Caki2 (cell line): ENCODE results near the gene ANXA3. TPM values are rescaled to one million over a fixed set of nuclear protein-coding genes. Genes with fewer than 3 reads are reported as not detected.

Source experiments
- DNase-seq: peaks from one replicate; pipeline ENCODE4 v3.0.0-alpha.2; 2015; ENCODE audit warnings: low read depth
- in situ Hi-C: cut with HindIII; loops from 2 replicates; pipeline ENCODE4 v1.10.0; 2016; ENCODE audit warnings: low sequenced_read_pairs, low pct_unique_long_range_greater_than_20kb, mixed read lengths
- total RNA-seq: library from RNA; depleted of rRNA; stranded (reverse); fragments of >200 nt; shearing (Covaris generic); gene quantifications from 2 replicates; pipeline ENCODE4 v1.2.3, GENCODE V29; 2014; ENCODE audit warnings: low replicate concordance

ANXA3 gene
- total RNA-seq, 1 experiment from 2014 or later, result 64.7 TPM

- peak; percentile 75 for DNase-seq
- in situ Hi-C loops, result no loop called here
Observed at GRCh38 chr4:78627046-78627965, 75.7 kb downstream of the ANXA3 start.

GRCh38 chr4:78627966-78628678, 76.6 kb downstream of the ANXA3 start:
- peak; percentile 25 for DNase-seq
- in situ Hi-C loops, result no loop called here

- in situ Hi-C loops, result no loop called here
- no peak for DNase-seq
Observed at GRCh38 chr4:78629991-78630541, 78.5 kb downstream of the ANXA3 start.

DNA sequence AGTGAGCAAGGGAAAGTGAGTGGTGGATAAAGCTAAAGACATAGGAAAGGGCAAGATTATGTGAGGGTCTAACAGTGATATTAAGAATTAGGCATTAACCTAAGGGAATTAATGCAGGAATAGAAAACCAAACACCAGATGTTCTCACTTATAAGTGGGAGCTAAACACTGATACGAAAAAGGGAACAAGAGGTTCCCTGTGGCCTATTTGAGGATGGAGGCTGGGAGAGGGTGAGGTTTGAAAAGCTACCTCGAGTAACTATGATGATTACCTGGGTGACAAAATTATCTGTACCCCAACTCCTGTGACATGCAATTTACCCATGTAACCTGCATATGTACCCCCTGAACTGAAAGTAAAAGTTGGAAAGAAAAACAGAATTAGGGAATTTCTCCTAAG, 79.0 kb downstream of the ANXA3 start:
- in situ Hi-C loops, result no loop called here
- no peak for DNase-seq

DNA sequence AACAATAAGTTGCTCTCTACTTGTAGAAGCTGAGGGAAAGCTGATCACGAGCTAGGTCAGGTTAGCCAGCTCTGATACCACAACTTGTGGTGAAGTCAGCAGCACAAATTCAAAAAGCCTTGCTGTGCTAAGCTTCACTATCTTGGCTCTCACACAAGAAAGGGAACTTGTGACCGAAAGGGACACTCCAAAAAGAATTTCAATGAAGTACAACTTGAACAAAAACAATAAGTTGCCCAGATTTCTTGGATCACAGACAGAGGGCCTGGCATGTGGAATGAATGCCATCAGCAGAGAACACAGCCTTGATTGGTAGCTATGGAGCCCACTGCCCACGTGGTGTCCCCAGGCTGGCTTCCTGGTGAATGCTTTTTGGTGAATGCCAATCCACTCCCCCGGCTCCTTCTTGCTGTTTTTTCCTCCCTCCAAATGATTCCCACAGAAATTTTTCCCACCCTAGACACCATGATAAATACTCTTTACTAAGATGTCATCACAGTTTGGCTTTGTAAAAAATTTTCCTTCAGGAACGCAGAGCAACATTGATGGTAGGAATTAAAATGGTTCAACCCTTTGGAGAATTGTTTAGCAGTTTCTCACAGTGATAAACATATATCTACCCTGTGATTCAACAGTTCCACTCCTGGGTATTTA, 82.6 kb downstream of the ANXA3 start:
- DNase-seq, result no peak
- in situ Hi-C loops, result no loop called here

GRCh38 chr4:78638337-78639172, 87.0 kb downstream of the ANXA3 start:
- in situ Hi-C loops, result no loop called here
- DNase-seq, result no peak

- DNase-seq, result no peak
- in situ Hi-C loops, result no loop called here
Observed at GRCh38 chr4:78640714-78641113, 89.1 kb downstream of the ANXA3 start.

GRCh38 chr4:78642934-78643333, 91.4 kb downstream of the ANXA3 start:
- in situ Hi-C loops, result no loop called here
- DNase-seq, result peak; percentile 57

DNA sequence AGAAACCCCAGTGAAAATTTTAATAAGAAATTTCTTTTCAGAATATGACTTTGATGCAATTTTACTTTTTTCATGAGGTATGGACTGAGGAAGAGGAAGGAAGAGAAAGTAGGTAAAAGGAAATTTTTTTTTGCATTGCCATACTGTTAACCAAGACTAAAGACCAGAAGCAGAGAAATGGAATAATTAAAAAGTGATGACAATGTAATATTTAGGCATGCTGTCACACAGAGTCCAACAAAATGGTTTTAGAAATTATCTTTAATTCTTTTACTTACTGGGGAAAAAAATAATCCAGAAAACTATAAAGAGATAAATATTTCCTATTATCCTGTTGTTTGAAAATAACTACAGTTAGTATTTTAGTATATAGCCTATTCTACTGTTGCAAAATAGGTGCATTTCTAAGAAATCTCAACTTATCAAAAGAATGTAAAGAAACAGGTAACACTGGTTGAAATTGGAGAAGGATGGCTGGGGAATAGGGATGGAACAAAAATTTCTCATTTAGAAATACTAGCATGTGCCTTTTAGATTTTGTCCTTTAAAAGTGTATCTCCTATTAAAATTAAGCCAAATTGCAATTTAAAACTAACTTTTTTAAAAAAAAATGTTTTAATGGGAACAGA, 92.6 kb downstream of the ANXA3 start:
- in situ Hi-C loops, result no loop called here

GRCh38 chr4:78644744-78645330, 93.3 kb downstream of the ANXA3 start:
- peak; percentile 73 for DNase-seq
- in situ Hi-C loops, result no loop called here

More for the DNA sequence above, 92.6 kb downstream of the ANXA3 start:
- no peak for DNase-seq

- DNase-seq, result peak; percentile 98
- in situ Hi-C loops, result no loop called here
Observed at GRCh38 chr4:78645853-78646757, 94.5 kb downstream of the ANXA3 start.

DNA sequence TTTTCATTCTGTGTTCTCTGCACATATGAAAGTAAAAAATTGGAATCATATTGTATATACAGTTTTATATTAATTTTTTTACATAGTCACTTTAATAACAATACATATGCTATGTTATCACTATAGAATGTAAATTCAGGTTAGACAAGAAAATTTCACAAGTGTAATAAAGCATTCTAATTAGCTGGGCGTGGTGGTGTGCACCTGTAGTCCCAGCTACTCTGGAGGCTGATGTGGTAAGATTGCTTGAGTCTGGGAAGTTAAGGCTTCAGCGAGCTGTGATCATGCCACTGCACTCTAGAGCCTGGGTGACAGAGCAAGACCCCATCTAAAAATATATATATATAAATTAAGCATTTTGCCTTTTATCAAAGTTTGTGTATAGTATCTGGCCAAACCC, 95.7 kb downstream of the ANXA3 start:
- no peak for DNase-seq
- in situ Hi-C loops, result no loop called here

GRCh38 chr4:78648640-78649363, 97.2 kb downstream of the ANXA3 start:
- in situ Hi-C loops, result no loop called here
- no peak for DNase-seq

- DNase-seq, result no peak
- in situ Hi-C loops, result no loop called here
Observed at GRCh38 chr4:78650106-78651024, 98.8 kb downstream of the ANXA3 start.
